Mesenteric fat pad (tissue), 1 donor: ENCODE data around the gene DZIP1L. TPM values are rescaled to one million over a fixed set of nuclear protein-coding genes. Genes with fewer than 3 reads are reported as not detected.

ENCODE experiments used
- DNase-seq: peaks from one replicate; pipeline ENCODE4 v3.0.0-alpha.2; 2020; ENCODE audit warnings: low spot score
- total RNA-seq: library from RNA; stranded (reverse); fragmentation: NEBNext Ultra II Directional; extraction: Animal tissue kit (Norgen Biotek cat#: 25700); gene quantifications from one replicate; pipeline ENCODE4 v1.2.1, GENCODE V29; 2021
- donor health status: DM: yes; HTN: yes; CAD: no.

DZIP1L gene
- total RNA-seq, 1 donor from 2014 or later = 13.7 TPM

DNA sequence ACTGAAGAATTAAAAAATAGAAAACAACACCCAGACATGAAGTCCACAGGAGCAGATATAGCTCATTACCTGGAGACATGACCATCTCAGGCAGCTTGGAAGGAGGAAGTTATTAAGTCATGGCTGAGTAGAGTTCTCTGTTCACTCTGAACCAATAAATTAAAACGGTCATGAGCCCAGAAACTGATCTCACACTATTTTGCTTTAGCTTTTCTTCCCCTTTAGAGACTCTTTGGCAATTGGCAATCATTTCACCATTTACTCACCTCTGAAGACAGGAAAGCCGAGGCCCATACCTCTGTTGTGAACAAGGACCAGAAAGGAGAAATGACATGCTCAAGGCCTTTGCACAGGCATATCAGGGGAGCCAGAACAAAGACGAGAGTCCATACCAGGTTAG lies 78.8 kb downstream of the DZIP1L start:
- no peak for DNase-seq

DNA sequence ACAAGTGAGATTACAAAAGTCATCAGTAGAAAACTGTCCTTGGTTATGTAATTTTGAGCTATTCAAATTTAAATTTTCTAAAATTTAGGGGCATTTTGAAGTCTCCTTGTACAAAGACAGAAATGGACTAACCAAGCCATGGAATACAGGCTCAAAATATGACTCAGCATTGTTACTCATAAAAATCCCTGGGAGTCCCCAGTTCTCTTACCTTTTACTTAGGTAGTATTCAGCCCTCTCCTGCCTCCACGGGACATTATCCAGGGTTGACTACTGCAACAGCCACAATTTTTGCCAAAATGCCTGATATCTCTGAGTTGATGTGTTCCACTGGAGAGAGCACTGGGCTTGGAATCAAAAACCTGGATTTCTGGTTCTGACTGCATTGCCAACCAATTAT lies 80.5 kb downstream of the DZIP1L start:
- no peak for DNase-seq

DNA sequence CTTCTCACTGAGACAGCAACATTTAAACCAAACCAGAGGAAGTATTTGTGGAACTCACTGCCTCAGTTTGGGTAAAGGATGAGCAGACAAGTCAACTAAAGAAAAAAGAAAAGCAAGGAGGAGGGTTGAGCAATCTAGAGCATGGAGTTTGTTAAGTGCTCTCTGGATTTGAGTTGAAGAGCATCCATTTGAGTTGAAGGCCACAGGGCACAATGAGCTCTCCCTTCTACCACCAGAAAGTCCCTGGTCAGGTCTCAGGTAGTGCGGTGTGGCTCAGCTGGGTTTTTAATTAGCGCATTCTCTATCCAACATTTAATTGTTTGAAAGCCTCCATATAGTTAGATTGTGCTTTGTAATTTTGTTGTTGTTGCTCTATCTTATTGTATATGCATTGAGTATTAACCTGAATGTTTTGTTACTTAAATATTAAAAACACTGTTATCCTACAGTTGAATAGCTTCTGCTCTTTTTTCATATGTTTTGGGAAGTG lies 82.2 kb downstream of the DZIP1L start:
- no peak for DNase-seq

DNA sequence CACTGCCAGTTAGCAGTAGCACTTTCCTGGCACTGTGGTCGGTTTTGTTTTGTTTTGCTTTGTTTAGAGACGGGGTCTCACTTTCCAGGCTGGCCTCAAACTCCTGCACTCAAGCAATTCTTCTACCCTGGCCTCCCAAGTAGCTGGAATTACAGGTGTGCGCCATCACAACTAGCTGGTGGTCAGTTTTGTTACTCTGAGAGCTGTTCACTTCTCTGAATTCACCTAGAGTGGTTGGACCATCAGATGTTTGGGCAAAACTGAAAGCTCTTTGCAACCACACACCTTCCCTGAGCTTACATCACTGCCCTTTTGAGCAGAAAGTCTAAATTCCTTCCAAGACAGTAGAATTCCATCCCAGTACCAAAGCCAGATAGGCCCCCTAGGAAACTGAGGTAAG lies 82.8 kb downstream of the DZIP1L start:
- DNase-seq = no peak

DNA sequence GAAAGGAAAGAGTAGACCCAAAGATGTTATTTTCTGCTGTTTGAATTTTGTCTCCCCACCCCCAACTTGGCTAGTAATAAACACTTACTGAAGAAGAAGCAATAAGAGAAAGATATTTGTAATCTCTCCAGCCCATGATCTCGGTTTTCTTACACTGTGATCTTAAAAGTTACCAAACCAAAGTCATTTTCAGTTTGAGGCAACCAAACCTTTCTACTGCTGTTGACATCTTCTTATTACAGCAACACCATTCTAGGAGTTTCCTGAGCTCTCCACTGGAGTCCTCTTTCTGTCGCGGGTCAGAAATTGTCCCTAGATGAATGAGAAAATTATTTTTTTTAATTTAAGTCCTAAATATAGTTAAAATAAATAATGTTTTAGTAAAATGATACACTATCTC lies 83.9 kb downstream of the DZIP1L start:
- DNase-seq = no peak

DNA sequence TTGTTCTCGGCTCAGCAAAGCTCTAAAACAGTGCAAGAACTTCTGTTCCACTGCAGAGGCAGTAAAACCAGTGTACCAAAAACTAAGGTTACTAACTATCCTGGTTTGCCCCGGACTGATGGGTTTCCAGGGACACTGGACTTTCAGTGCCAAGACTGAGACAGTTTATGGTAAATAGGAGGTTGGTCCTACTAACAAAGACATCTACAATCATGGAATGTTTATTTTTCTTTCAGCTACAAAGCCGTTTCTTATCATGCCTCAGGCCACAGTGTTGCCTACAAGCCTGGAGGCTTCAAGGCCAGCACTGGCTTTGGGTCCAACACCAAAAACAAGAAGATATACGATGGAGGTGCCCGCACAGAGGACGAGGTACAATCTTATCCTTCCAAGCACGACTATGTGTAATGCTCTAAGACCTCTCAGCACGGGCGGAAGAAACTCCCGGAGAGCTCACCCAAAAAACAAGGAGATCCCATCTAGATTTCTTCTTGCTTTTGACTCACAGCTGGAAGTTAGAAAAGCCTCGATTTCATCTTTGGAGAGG lies 84.6 kb downstream of the DZIP1L start:
- DNase-seq = no peak

DNA sequence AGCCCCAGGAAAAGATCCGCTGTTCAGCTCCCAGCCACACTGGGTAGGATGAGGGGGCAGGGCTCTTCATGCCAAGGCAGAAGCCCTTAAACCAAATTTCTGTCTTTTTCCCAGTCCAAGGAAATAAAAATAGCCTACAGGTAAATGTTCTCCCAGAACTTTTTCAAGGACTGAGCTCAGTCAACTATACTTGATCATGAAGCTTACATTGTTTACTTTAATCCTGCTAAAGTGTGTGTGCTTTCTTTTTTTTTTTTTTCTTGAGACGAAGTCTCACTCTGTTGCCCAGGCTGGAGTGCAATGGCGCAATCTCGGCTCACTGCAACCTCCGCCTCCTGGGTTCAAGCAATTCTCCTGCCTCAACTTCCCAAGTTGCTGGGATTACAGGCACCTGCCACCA lies 87.6 kb downstream of the DZIP1L start:
- DNase-seq = no peak

DNA sequence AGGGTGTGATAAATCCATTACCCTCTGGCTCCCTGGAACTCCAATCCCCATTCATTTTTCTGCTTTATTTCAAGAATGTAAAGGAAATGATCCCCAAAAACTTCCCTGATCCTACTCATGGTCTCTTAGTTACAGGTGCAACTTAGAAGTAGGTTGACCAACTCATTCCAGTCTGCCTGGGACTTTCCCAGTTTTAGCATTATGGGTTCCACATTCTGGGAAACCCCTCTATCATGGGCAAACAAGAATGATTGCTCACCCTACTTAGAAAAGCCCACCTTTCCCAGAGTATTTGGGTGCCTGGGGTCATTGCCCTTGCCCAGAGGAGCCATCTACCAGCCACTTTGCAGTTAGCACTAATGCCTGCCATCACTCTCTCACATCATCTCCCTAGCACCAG lies 89.9 kb downstream of the DZIP1L start:
- DNase-seq = no peak

DNA sequence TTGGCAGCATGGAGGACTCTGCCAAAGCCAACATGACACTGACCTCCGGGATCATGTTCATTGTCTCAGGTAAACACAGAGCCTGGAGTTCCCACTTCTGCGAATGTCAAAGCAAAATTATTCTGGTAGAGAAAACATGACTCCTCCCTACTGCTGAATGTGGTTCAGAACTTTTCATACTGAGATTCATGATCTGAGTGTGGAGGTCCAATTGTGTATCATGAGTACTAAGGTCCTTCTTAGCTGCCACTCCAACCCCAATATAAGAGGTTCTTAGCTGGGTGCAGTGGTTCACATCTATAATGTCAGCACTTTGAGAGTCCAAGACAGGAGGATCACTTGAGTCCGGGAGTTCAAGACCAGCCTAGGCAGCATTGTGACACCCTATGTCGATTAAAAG lies 91.7 kb downstream of the DZIP1L start:
- DNase-seq = no peak

DNA sequence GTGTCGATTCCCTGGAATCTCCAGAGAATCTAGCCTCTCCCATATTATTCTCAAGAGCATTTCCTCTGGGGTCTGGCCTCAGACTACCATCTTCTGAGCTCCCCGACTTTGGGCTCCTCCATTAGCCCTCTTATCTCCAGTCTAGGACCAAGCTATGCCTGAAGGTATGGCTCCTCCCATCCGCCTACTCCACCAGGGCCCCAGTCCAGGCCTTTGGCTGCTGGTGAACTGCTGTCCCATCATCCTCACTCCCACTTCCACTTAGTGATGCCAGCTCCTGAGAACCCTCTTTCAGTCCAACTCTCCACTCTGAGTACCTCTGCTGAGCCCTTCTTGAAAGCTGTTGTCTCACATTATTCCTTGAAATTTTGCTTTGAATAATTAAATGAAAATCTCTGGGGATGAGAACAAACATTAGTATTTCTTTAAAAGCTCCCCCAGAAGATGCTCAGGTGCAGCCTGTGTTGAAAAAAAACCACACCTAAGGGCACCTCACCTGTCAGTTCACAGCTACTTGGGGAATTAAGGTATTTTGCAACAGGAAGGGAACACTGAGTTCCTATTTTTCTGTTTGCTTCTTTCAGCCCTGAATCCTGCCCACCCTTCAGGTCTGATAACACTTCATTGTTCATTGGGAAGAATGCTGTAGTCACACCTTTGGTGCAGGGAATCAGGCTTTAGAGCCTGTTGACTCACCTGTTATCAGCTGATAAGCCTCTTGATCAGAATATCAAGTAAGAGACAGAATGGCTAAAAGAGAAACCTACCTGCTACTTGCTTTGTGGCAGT lies 95.9 kb downstream of the DZIP1L start:
- DNase-seq = no peak

DNA sequence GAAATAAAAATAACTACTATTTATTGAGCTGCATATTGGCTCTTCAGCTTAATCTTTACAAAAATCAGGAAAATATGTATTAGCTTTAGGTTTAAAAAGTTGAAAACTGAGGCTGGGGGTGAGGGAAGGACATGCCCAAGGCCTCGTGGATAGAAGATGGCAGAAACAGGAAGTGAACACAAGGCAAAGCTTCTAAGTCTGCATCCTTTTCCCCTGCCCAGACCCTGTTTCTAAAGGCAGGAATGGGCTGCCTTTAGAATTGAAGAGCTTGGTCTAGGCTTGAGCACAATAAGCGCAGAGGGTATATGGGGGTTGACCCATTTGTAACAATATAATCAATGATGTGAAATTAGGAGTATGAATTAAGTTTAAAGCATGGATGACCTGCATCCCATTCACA lies 99.3 kb downstream of the DZIP1L start:
- no peak for DNase-seq

DNA sequence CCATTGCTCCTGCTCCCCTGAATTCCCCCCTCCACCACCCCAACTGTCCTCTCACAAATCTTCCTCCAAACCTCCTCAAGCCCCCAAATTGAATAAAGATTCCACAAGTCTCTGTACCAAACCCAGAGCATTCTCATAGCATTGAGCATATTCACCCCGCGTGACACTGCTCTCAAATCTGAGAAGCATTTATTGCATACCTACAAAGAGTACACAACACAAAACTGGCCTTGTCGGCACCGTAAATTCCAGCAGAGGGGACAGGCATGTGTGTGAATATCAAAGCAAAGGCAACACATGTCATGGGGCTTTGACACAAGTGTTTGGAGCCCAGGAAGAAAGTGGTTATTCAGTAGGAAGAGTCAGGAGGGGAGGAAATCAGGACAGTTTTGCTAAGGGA lies 102.9 kb downstream of the DZIP1L start:
- DNase-seq = no peak

Other genes starting within 250 kb of the DZIP1L start
- gene CLDN18, start 105.4 kb downstream of the DZIP1L start, total RNA-seq = not detected
- gene A4GNT, start 16.8 kb upstream of the DZIP1L start, total RNA-seq = not detected
- gene DBR1, start 59.3 kb upstream of the DZIP1L start, total RNA-seq = 11.1 TPM
- gene ARMC8, start 71.7 kb upstream of the DZIP1L start, total RNA-seq = 102 TPM
- not detected for gene NME9, start 214.2 kb upstream of the DZIP1L start, total RNA-seq
- gene MRAS, start 233.0 kb upstream of the DZIP1L start, total RNA-seq = 232 TPM